IPS DF 4.7 (cell line): ENCODE measurements around the gene DAAM2.

Source experiments
- DNase-seq: peaks from one replicate; pipeline ENCODE4 v3.0.0-alpha.2; 2013; ENCODE audit warnings: low spot score; ENCODE audit errors: extremely low read depth

DAAM2 gene

GRCh38 chr6:39791850-39792539 lies at the start of gene DAAM2:
DAAM2 (plus strand) TSS chr6:39792376; CDS start chr6:39856303, 63,927 bp downstream.
- no peak for DNase-seq

- no peak for DNase-seq
Measured at GRCh38 chr6:39746795-39747194, 45.4 kb upstream of the DAAM2 start.

DNA sequence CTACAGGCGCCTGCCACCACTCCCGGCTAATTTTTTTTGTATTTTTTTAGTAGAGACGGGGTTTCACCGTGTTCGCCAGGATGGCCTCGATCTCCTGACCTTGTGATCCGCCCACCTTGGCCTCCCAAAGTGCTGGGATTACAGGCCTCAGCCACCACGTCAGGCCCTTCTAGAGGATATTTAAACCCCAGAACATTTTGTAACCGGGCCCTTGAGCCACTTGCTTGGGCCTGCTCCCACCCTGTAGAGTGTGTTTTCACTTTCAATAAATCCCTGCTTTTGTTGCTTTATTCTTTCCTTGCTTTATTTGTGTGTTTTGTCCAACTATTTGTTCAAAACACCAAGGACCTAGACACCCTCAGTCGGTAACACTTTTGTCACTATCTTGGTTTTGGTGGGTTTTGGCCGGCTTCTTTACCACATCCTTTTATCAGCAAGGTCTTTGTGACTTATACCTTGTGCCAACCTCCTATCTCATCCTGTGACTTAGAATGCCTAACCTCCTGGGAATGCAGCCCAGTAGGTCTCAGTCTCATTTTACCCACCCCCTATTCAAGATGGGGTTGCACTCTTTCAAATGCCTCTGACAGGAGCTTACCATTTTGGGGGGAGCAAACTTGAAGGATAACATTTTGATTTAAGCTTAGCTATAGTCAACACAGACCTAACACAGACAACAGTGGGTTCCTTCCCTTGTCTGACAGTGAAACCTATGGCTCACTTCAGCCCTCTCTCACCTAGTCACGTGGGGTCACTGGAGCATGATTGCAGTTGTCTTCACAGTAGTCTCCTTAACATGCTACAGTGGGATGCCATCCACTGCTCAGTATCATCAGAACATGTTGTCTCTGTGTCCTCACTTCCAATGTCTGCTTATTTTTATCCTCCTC lies 39.1 kb upstream of the DAAM2 start:
- DNase-seq: no peak

GRCh38 chr6:39753725-39754045 lies 38.5 kb upstream of the DAAM2 start:
- no peak for DNase-seq

- DNase-seq: no peak
Measured at GRCh38 chr6:39754514-39755115, 37.6 kb upstream of the DAAM2 start.

GRCh38 chr6:39755231-39755630 lies 36.9 kb upstream of the DAAM2 start:
- no peak for DNase-seq

DNA sequence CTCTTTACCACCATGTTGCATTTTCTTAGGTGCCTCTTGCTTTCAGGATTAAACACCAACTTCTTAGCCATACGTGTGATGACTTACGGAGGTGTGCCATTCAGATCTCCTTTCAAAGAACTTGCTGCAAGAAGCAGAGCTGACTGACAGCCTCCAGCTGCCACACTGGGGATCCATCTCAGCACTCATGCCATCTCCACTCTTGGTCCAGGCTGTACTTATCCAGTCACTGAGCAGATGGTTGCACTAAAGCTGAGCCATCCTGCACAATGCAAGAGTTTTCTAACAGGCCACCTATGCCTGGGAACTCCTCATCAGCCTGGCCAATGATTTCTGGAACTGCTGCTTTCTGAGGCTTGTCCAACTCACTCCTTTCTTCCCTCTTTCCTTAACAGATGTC lies 35.6 kb upstream of the DAAM2 start:
- DNase-seq: no peak

GRCh38 chr6:39758905-39759605 lies 33.1 kb upstream of the DAAM2 start:
- no peak for DNase-seq

- no peak for DNase-seq
Measured at GRCh38 chr6:39760226-39760952, 31.8 kb upstream of the DAAM2 start.

GRCh38 chr6:39765508-39766065 lies 26.6 kb upstream of the DAAM2 start:
- no peak for DNase-seq

DNA sequence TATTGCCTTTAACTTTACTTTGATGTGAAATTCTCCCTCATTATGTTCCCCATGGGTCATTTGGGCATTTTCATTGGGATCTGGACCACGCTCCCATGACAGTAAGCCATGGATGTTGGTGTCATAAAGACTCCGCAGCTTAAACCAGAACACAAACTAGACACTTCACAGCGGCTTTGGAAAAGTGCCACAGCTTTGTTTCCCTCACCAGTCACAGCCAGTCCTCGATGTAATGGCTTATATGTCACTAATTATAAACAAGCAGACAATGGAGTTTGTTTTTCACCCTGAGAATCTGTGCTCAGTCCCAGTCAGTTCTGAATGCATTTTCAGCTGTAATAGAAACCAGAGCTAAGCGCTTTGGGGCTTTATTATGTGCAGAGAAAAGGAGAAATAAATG lies 23.2 kb upstream of the DAAM2 start:
- no peak for DNase-seq

DNA sequence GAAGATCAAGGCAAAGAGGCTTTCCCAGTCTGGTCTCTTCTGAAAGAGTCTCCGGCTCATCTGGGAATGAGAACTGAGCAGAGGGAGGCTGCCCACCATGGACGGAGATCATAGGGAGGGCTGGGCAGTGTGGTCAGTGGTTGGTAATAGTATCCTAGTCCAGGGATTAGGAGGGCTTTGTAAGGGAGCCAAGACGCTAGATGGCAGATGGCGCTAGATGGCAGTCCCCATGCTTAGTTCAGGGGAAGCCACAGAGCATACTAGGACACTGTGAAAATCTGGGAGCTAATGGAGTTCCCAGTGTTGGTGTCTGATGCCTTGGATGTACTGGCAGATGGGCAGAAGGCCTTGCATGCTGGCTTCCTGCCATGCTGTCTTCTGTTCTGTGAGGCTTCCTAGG lies 21.7 kb upstream of the DAAM2 start:
- no peak for DNase-seq

GRCh38 chr6:39772559-39773273 lies 19.5 kb upstream of the DAAM2 start:
- DNase-seq: no peak

DNA sequence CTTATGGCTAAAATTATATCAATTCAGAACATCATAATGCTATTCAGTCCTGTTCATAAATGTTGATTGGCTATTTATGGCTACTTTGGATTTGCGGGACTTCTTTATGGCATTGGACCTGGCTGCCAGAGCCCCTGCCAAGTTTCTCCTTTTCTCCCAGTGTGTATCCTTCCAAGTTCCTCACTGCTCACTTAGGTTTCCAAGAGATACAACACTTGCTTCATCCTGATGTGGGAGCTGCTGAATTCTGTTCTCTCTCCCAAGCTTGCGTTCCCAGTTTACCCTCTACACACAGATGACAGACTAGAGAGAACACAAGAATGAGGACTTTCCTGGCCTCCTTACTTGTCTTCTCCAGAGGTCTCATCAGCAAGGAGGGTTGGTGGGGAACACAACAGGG lies 18.4 kb upstream of the DAAM2 start:
- DNase-seq: no peak

GRCh38 chr6:39776581-39776980 lies 15.6 kb upstream of the DAAM2 start:
- DNase-seq: no peak

DNA sequence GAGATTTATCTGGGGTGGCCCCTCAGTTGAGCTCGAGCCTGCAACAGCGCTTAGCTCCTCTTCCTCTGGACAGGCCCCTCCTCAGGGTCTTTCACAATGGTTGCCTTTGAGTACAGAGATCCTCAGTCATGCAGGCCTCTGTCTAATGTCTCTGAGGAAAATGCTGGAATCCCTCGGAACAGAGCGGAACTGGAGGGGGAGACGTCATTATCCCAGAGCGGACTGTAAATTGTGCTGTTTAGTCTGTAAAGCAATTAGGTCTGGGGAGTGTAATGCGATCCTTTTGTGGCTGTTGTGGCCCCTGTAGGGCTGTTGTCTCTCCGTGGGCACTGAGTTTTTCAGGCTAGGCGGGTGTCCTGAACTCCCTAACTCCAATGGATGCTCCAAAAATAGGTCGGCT lies 15.0 kb upstream of the DAAM2 start:
- DNase-seq: no peak

DNA sequence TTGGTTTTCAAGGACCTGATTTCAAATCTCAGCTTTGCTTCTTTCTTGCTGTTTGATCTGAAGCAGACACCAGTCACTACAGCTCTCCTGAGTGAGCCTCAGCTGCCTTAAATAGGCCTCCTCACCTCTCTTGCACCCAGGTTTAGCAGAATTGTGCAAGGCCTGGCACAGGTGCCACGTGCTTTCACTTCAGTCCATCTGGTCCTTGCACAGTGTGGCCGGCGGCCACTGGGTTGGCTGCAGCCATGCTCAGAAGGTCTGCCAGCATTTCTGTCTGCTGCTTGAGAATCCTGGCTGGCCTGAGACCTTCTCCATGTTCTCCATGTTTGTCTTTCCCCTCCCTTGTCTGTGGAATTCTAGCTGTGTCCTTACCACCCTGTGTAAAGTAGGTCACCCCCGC lies 14.5 kb upstream of the DAAM2 start:
- DNase-seq: no peak

GRCh38 chr6:39778581-39779255 lies 13.5 kb upstream of the DAAM2 start:
- DNase-seq: no peak

- no peak for DNase-seq
Measured at GRCh38 chr6:39785281-39785680, 6.9 kb upstream of the DAAM2 start.

DNA sequence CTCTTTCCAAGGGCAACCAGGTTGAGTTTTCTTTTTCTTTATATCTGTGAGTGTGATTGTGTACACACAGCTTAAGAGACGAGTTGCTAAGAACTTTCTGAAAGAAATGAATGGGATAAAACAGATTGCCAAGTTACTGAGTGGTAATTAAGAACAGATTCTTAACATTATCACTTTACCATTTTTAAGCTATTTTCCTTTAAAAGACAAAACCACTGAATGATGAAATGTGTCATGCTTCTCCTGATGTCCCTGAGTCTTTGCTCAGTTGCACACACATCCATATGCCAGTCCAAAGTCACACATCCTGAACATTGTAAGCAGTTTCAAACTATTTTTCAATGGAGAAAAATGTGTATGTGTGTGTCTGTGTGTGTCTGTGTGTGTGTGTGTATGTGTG lies 5.5 kb upstream of the DAAM2 start:
- no peak for DNase-seq
